ENCODE results near the gene DNMT3A.

Gene DNMT3A

GRCh38 chr2:25204190-25204838 lies 137.4 kb downstream of the DNMT3A start:
- Mint-ChIP-seq H3K27ac (no peak overlapping the region), H3K36me3 (ENCODE audit: low read depth) (no peaks in the 10 kb centered on the region), H3K4me1 (ENCODE audit: low read depth) (peaks cover 7% of the 10 kb centered on the region), H3K27me3 (ENCODE audit: low read depth) (no peaks in the 10 kb centered on the region), H3K4me3 (no peak overlapping the region), H3K9me3 (no peaks in the 10 kb centered on the region)
- no peak for DNase-seq (ENCODE audit: low spot score)

- Mint-ChIP-seq H3K4me3 (no peak overlapping the region), H3K27ac (no peak overlapping the region), H3K9me3 (no peaks in the 10 kb centered on the region), H3K4me1 (ENCODE audit: low read depth) (peaks cover 6% of the 10 kb centered on the region), H3K36me3 (ENCODE audit: low read depth) (no peaks in the 10 kb centered on the region), H3K27me3 (ENCODE audit: low read depth) (peaks cover 7% of the 10 kb centered on the region)
- no peak for DNase-seq (ENCODE audit: low spot score)
Measured at GRCh38 chr2:25202275-25202674, 139.4 kb downstream of the DNMT3A start.

- no peak overlapping the region for H3K4me3 Mint-ChIP-seq
- no peaks in the 10 kb centered on the region for H3K9me3 Mint-ChIP-seq
- no peak overlapping the region for H3K27ac Mint-ChIP-seq
- DNase-seq (ENCODE audit: low spot score), result no peak
- H3K4me1 Mint-ChIP-seq (ENCODE audit: low read depth), result peaks cover 3% of the 10 kb centered on the region
- peaks cover 7% of the 10 kb centered on the region for H3K27me3 Mint-ChIP-seq (ENCODE audit: low read depth)
- H3K36me3 Mint-ChIP-seq (ENCODE audit: low read depth), result no peaks in the 10 kb centered on the region
Measured at GRCh38 chr2:25201794-25202193, 139.9 kb downstream of the DNMT3A start.

- no peak overlapping the region for H3K27ac Mint-ChIP-seq
- H3K4me3 Mint-ChIP-seq, result no peak overlapping the region
- DNase-seq (ENCODE audit: low spot score), result no peak
- H3K36me3 Mint-ChIP-seq (ENCODE audit: low read depth), result no peaks in the 10 kb centered on the region
- H3K27me3 Mint-ChIP-seq (ENCODE audit: low read depth), result peaks cover 7% of the 10 kb centered on the region
- no peaks in the 10 kb centered on the region for H3K9me3 Mint-ChIP-seq
- H3K4me1 Mint-ChIP-seq (ENCODE audit: low read depth), result peaks cover 5% of the 10 kb centered on the region
Measured at GRCh38 chr2:25201265-25201664, 140.5 kb downstream of the DNMT3A start.

- Mint-ChIP-seq H3K9me3 (no peaks in the 10 kb centered on the region), H3K4me1 (ENCODE audit: low read depth) (peaks cover 5% of the 10 kb centered on the region), H3K27me3 (ENCODE audit: low read depth) (peaks cover 7% of the 10 kb centered on the region), H3K36me3 (ENCODE audit: low read depth) (no peaks in the 10 kb centered on the region), H3K27ac (no peak overlapping the region), H3K4me3 (no peak overlapping the region)
- no peak for DNase-seq (ENCODE audit: low spot score)
Measured at GRCh38 chr2:25198576-25198975, 143.1 kb downstream of the DNMT3A start.

GRCh38 chr2:25198209-25198525 lies 143.6 kb downstream of the DNMT3A start:
- Mint-ChIP-seq H3K4me1 (ENCODE audit: low read depth) (peaks cover 5% of the 10 kb centered on the region), H3K27ac (no peak overlapping the region), H3K4me3 (no peak overlapping the region), H3K36me3 (ENCODE audit: low read depth) (no peaks in the 10 kb centered on the region), H3K27me3 (ENCODE audit: low read depth) (peaks cover 7% of the 10 kb centered on the region), H3K9me3 (no peaks in the 10 kb centered on the region)
- no peak for DNase-seq (ENCODE audit: low spot score)

GRCh38 chr2:25197336-25198208 lies 144.2 kb downstream of the DNMT3A start:
- DNase-seq (ENCODE audit: low spot score), result no peak
- H3K27ac Mint-ChIP-seq, result no peak overlapping the region
- peaks cover 7% of the 10 kb centered on the region for H3K27me3 Mint-ChIP-seq (ENCODE audit: low read depth)
- no peak overlapping the region for H3K4me3 Mint-ChIP-seq
- H3K9me3 Mint-ChIP-seq, result no peaks in the 10 kb centered on the region
- no peaks in the 10 kb centered on the region for H3K36me3 Mint-ChIP-seq (ENCODE audit: low read depth)
- H3K4me1 Mint-ChIP-seq (ENCODE audit: low read depth), result peaks cover 5% of the 10 kb centered on the region

GRCh38 chr2:25194576-25195122 lies 147.1 kb downstream of the DNMT3A start:
- peaks cover 4% of the 10 kb centered on the region for H3K4me1 Mint-ChIP-seq (ENCODE audit: low read depth)
- no peaks in the 10 kb centered on the region for H3K36me3 Mint-ChIP-seq (ENCODE audit: low read depth)
- H3K9me3 Mint-ChIP-seq, result no peaks in the 10 kb centered on the region
- no peak overlapping the region for H3K27ac Mint-ChIP-seq
- DNase-seq (ENCODE audit: low spot score), result no peak
- peaks cover 14% of the 10 kb centered on the region for H3K27me3 Mint-ChIP-seq (ENCODE audit: low read depth)
- H3K4me3 Mint-ChIP-seq, result no peak overlapping the region

GRCh38 chr2:25190536-25190935 lies 151.2 kb downstream of the DNMT3A start:
- Mint-ChIP-seq H3K4me1 (ENCODE audit: low read depth) (peaks cover 2% of the 10 kb centered on the region), H3K27me3 (ENCODE audit: low read depth) (peaks cover 19% of the 10 kb centered on the region), H3K4me3 (no peak overlapping the region), H3K27ac (no peak overlapping the region), H3K36me3 (ENCODE audit: low read depth) (no peaks in the 10 kb centered on the region), H3K9me3 (no peaks in the 10 kb centered on the region)
- no peak for DNase-seq (ENCODE audit: low spot score)

GRCh38 chr2:25188405-25188804 lies 153.3 kb downstream of the DNMT3A start:
- H3K4me1 Mint-ChIP-seq (ENCODE audit: low read depth), result peaks cover 2% of the 10 kb centered on the region

GRCh38 chr2:25187729-25188350 lies 153.9 kb downstream of the DNMT3A start:
- Mint-ChIP-seq H3K27ac (no peak overlapping the region), H3K36me3 (ENCODE audit: low read depth) (no peaks in the 10 kb centered on the region), H3K4me1 (ENCODE audit: low read depth) (peaks cover 2% of the 10 kb centered on the region), H3K27me3 (ENCODE audit: low read depth) (peaks cover 25% of the 10 kb centered on the region), H3K9me3 (no peaks in the 10 kb centered on the region), H3K4me3 (no peak overlapping the region)
- DNase-seq (ENCODE audit: low spot score), result no peak

More at GRCh38 chr2:25188405-25188804, 153.3 kb downstream of the DNMT3A start:
- Mint-ChIP-seq H3K4me3 (no peak overlapping the region), H3K27me3 (ENCODE audit: low read depth) (peaks cover 25% of the 10 kb centered on the region), H3K27ac (no peak overlapping the region), H3K9me3 (no peaks in the 10 kb centered on the region), H3K36me3 (ENCODE audit: low read depth) (no peaks in the 10 kb centered on the region)
- no peak for DNase-seq (ENCODE audit: low spot score)

- H3K9me3 Mint-ChIP-seq, result no peaks in the 10 kb centered on the region
- no peak overlapping the region for H3K27ac Mint-ChIP-seq
- peaks cover 18% of the 10 kb centered on the region for H3K27me3 Mint-ChIP-seq (ENCODE audit: low read depth)
- H3K36me3 Mint-ChIP-seq (ENCODE audit: low read depth), result no peaks in the 10 kb centered on the region
- H3K4me1 Mint-ChIP-seq (ENCODE audit: low read depth), result no peaks in the 10 kb centered on the region
- DNase-seq (ENCODE audit: low spot score), result no peak
- H3K4me3 Mint-ChIP-seq, result no peak overlapping the region
Measured at GRCh38 chr2:25184254-25184653, 157.5 kb downstream of the DNMT3A start.

GRCh38 chr2:25178976-25179375 lies 162.7 kb downstream of the DNMT3A start:
- Mint-ChIP-seq H3K36me3 (ENCODE audit: low read depth) (no peaks in the 10 kb centered on the region), H3K27ac (no peak overlapping the region), H3K9me3 (no peaks in the 10 kb centered on the region), H3K4me3 (no peak overlapping the region), H3K4me1 (ENCODE audit: low read depth) (peaks cover 2% of the 10 kb centered on the region), H3K27me3 (ENCODE audit: low read depth) (peaks cover 25% of the 10 kb centered on the region)
- no peak for DNase-seq (ENCODE audit: low spot score)
